ENCODE results near the gene PPP1R13B. TPM values are rescaled to one million over a fixed set of nuclear protein-coding genes. Genes with fewer than 3 reads are reported as not detected.
A peak's percentile ranks its signal among the peaks of the same experiment; 100 is the strongest.

The PPP1R13B gene
- total RNA-seq, 2 experiments from 2014 or later: 8.2 to 18.9 TPM

GRCh38 chr14:103697603-103698379 lies 149.6 kb downstream of the PPP1R13B start:
- CTCF ChIA-PET (ENCODE audit: unreplicated experiment): interaction anchor here (1.3 kb wide), 1 partner anchor 9 kb away, joined by 3 read pairs; no protein-coding TSS in a partner anchor
- Histone ChIP-seq H3K27ac (ENCODE audit: low read depth, low read length, poor library complexity, severe bottlenecking) (peak overlapping the region; percentile 76), H2AFZ (ENCODE audit: low read length) (no peak overlapping the region), H3K79me2 (ENCODE audit: insufficient read depth, low read depth, low read length) (no peaks in the 10 kb centered on the region; the same call in 1 of the 2 replicates), H3K4me3 (ENCODE audit: low read depth, low read length, poor library complexity, severe bottlenecking) (peak overlapping the region; percentile 8), H3K9me2 (ENCODE audit: insufficient read depth, low read length) (no peaks in the 10 kb centered on the region), H3K4me1 (ENCODE audit: insufficient read depth, low read length, poor library complexity, severe bottlenecking) (peaks cover 97% of the 10 kb centered on the region), H3K4me2 (ENCODE audit: low read length) (peak overlapping the region; percentile 66), H3K36me3 (ENCODE audit: insufficient read depth, low read length) (peaks cover 88% of the 10 kb centered on the region), H3K9me3 (ENCODE audit: low read length) (no peaks in the 10 kb centered on the region), H4K20me1 (ENCODE audit: insufficient read depth, low read length) (no peaks in the 10 kb centered on the region)
- no TSS peak for BruUV-seq (replicated peaks)
- POLR2A ChIA-PET: interaction anchor here (0.6 to 1.8 kb wide), 3 partner anchors 14 to 71 kb away, joined by 3 to 8 read pairs (median 4); partner anchors contain the start of genes XRCC3 and ZFYVE21
- no peak for DNase-seq (ENCODE audit: low spot score)
- intact Hi-C loops (cut with micrococcal nuclease; ENCODE audit: unreplicated experiment): loop anchor here (2.0 kb wide), 1 partner anchor 17 kb away; the partner anchor contains the start of genes XRCC3 and ZFYVE21
- TF ChIP-seq EZH2phosphoT487 (IDR thresholded peaks at IDR 0.05; ENCODE audit: borderline replicate concordance, low read depth, low read length): no peak

- no peaks in the 10 kb centered on the region; the same call in 1 of the 2 replicates for H3K79me2 ChIP-seq (ENCODE audit: insufficient read depth, low read depth, low read length)
- peaks cover 97% of the 10 kb centered on the region for H3K4me1 ChIP-seq (ENCODE audit: insufficient read depth, low read length, poor library complexity, severe bottlenecking)
- no peak for DNase-seq (ENCODE audit: low spot score)
- H3K4me3 ChIP-seq (ENCODE audit: low read depth, low read length, poor library complexity, severe bottlenecking): peak overlapping the region; percentile 9
- H3K4me2 ChIP-seq (ENCODE audit: low read length): peak overlapping the region; percentile 66
- TF ChIP-seq EZH2phosphoT487 (IDR thresholded peaks at IDR 0.05; ENCODE audit: borderline replicate concordance, low read depth, low read length) (no peak), CTCF (conservative IDR thresholded peaks at IDR 0.05; ENCODE audit: low read length) (no peak)
- BruUV-seq (replicated peaks): no TSS peak
- ChIA-PET CTCF (ENCODE audit: unreplicated experiment) (no interaction called here), POLR2A (interaction anchor here (0.6 to 1.1 kb wide), 2 partner anchors 17 to 103 kb away, joined by 3 read pairs; no protein-coding TSS in a partner anchor)
- intact Hi-C loops (cut with micrococcal nuclease; ENCODE audit: unreplicated experiment): no loop called here
- peaks cover 88% of the 10 kb centered on the region for H3K36me3 ChIP-seq (ENCODE audit: insufficient read depth, low read length)
- H3K9me3 ChIP-seq (ENCODE audit: low read length): no peaks in the 10 kb centered on the region
- H3K27ac ChIP-seq (ENCODE audit: low read depth, low read length, poor library complexity, severe bottlenecking): peak overlapping the region; percentile 76
- no peaks in the 10 kb centered on the region for H3K9me2 ChIP-seq (ENCODE audit: insufficient read depth, low read length)
- no peak overlapping the region for H2AFZ ChIP-seq (ENCODE audit: low read length)
- no peaks in the 10 kb centered on the region for H4K20me1 ChIP-seq (ENCODE audit: insufficient read depth, low read length)
Observed at GRCh38 chr14:103697206-103697602, 150.2 kb downstream of the PPP1R13B start.

- Histone ChIP-seq H3K27ac (ENCODE audit: low read depth, low read length, poor library complexity, severe bottlenecking) (peak overlapping the region; percentile 76), H3K36me3 (ENCODE audit: insufficient read depth, low read length) (peaks cover 84% of the 10 kb centered on the region), H3K9me2 (ENCODE audit: insufficient read depth, low read length) (no peaks in the 10 kb centered on the region), H4K20me1 (ENCODE audit: insufficient read depth, low read length) (no peaks in the 10 kb centered on the region), H3K4me1 (ENCODE audit: insufficient read depth, low read length, poor library complexity, severe bottlenecking) (peaks cover 95% of the 10 kb centered on the region), H3K79me2 (ENCODE audit: insufficient read depth, low read depth, low read length) (no peaks in the 10 kb centered on the region; the same call in 1 of the 2 replicates), H3K9me3 (ENCODE audit: low read length) (no peaks in the 10 kb centered on the region), H2AFZ (ENCODE audit: low read length) (no peak overlapping the region), H3K4me2 (ENCODE audit: low read length) (peak overlapping the region; percentile 66), H3K4me3 (ENCODE audit: low read depth, low read length, poor library complexity, severe bottlenecking) (peak overlapping the region; percentile 9)
- no peak for TF ChIP-seq CTCF (conservative IDR thresholded peaks at IDR 0.05; ENCODE audit: low read length)
- no peak for TF ChIP-seq EZH2phosphoT487 (IDR thresholded peaks at IDR 0.05; ENCODE audit: borderline replicate concordance, low read depth, low read length)
- ChIA-PET CTCF (ENCODE audit: unreplicated experiment) (no interaction called here), POLR2A (interaction anchor here (0.6 to 1.1 kb wide), 4 partner anchors 16 to 102 kb away, joined by 3 read pairs; partner anchors contain the start of gene KLC1)
- BruUV-seq (replicated peaks): no TSS peak
- peak; percentile 36 for DNase-seq (ENCODE audit: low spot score)
- intact Hi-C loops (cut with micrococcal nuclease; ENCODE audit: unreplicated experiment): no loop called here
Observed at GRCh38 chr14:103696466-103697071, 150.8 kb downstream of the PPP1R13B start.
